DMS114 treated with DMSO at 0.1 percent for 48 hours (cell line): ENCODE data around the gene OAS3.
"Not testable (repeated sequence)": the region's sequence is repeated elsewhere in the genome, so short reads cannot be mapped to it uniquely, and the experiment has no call there.

Experiments
- DNase-seq: peaks from one replicate; lab custom pipeline; 2025; ENCODE audit not compliant: unreplicated experiment; lab: John Stamatoyannopoulos, UW

OAS3 gene

DNA sequence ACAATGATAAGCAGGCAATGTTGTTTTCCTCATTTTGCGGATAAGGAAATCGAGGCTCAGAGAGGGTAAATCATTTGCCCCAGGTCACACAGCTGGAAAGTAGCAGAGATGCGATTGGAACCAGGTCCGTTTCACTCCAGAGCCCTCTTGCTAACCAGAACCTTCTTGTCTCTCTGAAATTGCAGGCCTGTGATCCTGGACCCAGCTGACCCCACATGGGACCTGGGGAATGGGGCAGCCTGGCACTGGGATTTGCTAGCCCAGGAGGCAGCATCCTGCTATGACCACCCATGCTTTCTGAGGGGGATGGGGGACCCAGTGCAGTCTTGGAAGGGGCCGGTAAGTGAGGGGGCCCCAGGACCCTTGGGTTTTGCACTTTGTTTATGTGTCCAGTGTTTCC is 9.5 kb downstream of the OAS3 start:
- DNase-seq = no peak

DNA sequence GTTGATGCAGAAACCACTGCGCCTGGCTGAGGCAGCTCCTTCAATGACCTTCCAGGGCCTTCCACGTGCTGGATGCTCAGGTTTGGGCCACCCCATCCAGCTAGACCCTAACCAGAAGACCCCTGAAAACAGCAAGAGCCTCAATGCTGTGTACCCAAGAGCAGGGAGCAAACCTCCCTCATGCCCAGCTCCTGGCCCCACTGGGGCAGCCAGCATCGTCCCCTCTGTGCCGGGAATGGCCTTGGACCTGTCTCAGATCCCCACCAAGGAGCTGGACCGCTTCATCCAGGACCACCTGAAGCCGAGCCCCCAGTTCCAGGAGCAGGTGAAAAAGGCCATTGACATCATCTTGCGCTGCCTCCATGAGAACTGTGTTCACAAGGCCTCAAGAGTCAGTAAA is 10.5 kb downstream of the OAS3 start:
- no peak for DNase-seq

DNA sequence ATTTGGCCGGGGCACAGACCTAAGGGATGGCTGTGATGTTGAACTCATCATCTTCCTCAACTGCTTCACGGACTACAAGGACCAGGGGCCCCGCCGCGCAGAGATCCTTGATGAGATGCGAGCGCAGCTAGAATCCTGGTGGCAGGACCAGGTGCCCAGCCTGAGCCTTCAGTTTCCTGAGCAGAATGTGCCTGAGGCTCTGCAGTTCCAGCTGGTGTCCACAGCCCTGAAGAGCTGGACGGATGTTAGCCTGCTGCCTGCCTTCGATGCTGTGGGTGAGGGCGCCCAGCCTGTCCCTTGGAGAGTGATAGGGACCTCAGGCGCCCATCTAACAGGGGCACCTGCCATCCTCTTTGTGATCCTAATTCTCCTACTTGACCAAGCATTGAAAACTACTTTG is 12.4 kb downstream of the OAS3 start:
- no peak for DNase-seq

DNA sequence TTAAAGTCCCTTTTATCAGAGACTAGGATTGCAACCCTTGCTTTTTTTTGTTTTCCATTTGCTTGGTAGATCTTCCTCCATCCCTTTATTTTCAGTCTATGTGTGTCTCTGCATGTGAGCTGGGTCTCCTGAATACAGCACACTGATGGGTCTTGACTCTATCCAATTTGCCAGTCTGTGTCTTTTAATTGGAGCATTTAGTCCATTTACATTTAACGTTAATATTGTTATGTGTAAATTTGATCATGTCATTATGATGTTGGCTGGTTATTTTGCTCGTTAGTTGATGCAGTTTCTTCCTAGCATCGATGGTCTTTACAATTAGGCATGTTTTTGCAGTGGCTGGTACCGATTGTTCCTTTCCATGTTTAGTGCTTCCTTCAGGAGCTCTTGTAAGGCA is 18.9 kb downstream of the OAS3 start:
- DNase-seq = not testable (repeated sequence)

DNA sequence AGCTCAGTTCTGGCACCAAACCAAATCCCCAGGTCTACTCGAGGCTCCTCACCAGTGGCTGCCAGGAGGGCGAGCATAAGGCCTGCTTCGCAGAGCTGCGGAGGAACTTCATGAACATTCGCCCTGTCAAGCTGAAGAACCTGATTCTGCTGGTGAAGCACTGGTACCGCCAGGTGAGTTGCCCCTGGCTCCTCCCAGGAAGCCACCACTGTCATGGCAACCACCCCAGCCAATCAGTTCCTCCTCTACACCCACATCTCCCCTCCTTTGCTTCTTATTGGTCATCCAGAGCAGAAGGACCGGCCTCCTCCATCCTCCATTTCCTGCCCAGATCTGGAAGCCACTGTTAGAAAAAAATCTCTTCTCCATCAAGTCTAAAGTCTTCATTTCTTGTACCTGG is 22.8 kb downstream of the OAS3 start:
- no peak for DNase-seq

DNA sequence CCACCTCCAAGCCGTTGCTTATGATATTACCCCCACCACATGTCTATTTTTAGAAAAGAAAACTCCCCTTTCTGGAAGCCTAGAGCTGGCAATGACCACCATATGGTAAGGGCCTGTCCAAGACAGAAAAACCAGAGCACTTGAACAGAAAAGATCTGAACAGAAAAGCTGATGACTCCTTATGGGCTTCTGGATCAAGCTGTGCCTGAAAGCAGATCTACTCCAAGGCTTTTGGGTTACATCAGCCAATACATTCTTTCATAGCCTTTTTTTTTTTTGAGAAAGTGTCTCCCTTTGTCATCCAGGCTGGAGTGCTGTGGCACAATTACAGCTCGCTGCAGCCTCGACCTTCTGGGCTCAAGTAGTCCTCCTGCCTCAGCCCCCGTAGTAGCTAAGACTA is 23.3 kb downstream of the OAS3 start:
- DNase-seq = no peak

DNA sequence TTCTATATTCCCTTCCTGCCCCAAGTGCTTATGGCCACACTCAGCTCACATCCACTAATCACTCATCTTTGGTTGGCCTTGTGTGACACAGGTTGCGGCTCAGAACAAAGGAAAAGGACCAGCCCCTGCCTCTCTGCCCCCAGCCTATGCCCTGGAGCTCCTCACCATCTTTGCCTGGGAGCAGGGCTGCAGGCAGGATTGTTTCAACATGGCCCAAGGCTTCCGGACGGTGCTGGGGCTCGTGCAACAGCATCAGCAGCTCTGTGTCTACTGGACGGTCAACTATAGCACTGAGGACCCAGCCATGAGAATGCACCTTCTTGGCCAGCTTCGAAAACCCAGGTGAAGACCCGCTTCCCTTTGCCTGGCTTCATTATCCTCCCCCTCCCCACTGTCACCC is 24.3 kb downstream of the OAS3 start:
- no peak for DNase-seq

DNA sequence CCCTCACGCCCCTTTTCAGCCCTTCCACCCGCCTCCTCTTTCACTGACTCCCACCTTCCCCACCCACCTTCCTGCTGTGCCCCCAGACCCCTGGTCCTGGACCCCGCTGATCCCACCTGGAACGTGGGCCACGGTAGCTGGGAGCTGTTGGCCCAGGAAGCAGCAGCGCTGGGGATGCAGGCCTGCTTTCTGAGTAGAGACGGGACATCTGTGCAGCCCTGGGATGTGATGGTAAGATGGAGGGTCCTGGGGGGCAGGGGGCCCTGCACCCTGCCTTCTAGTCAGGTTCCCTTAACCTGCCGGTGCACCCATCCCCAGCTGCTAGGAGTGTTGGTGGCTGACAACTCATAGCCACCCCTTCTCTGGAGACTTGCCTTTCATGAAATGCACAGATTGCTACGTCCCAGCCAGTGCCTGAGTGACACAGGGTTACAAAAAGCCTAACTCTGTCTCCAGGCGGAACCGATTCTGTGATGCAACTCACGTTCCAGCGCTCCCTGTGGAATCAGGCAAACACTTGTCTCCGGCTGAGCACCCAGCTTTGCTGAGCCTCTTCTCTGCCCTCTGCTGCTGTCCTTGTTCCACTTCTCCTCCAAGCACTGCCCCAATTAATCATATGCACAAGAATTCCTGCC is 25.1 kb downstream of the OAS3 start:
- no peak for DNase-seq

DNA sequence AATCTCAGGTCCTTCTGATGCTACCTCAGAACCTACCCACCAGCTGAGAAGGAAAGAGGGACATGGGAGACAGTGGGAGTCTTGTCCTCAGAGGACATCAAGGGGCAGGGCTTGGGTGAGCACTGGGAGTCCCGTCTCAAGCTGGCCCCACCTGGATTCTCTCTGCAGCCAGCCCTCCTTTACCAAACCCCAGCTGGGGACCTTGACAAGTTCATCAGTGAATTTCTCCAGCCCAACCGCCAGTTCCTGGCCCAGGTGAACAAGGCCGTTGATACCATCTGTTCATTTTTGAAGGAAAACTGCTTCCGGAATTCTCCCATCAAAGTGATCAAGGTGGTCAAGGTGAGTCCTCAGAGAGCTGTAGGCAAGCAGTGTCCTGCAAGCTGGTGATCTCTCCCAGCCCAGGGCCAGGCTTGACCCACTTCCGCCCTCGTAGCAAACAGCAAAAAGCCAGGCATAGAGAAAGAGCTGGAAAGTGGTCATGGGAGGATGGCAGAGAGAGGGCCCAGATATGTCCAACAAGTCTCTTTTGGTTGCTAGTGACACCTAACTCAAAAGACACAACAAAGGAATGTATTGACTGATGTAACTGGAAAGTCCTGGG is 25.9 kb downstream of the OAS3 start:
- DNase-seq = no peak

DNA sequence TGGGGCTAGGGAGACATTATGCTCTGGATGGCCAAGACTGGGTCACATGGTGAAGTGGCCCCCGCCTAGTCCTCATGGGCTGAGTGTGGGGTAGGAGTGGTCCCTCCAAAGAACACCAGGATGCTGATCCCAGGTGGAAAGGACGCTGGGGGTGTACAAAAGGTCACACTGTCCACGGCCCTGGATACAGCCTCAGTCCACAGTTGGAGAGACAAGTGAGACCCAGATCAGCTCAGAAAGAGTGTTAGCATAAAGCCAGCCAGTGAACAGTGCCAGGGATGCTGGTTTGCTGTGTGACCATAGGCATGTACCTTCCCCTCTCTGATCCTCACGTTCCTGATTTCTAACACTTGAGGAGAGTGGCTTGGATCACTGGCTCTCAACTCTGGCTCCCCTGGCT is 26.6 kb downstream of the OAS3 start:
- no peak for DNase-seq

DNA sequence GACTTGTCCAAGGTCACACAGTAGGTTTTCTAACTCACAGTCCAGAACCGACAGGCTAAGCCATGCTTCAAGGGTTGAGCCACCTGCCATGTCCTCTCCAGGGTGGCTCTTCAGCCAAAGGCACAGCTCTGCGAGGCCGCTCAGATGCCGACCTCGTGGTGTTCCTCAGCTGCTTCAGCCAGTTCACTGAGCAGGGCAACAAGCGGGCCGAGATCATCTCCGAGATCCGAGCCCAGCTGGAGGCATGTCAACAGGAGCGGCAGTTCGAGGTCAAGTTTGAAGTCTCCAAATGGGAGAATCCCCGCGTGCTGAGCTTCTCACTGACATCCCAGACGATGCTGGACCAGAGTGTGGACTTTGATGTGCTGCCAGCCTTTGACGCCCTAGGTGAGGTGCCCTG is 27.4 kb downstream of the OAS3 start:
- no peak for DNase-seq

DNA sequence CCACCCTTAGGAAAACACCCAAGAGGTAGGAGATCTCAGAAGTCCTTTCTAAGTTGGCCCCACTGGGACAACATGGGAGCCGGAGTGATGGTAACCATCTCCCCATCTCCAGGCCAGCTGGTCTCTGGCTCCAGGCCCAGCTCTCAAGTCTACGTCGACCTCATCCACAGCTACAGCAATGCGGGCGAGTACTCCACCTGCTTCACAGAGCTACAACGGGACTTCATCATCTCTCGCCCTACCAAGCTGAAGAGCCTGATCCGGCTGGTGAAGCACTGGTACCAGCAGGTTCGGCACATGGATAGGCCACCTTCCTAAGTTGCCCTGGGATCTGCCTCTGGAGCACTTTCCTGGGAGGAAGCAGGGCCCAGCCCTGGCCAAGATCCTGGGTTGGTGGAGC is 29.0 kb downstream of the OAS3 start:
- DNase-seq = no peak

DNA sequence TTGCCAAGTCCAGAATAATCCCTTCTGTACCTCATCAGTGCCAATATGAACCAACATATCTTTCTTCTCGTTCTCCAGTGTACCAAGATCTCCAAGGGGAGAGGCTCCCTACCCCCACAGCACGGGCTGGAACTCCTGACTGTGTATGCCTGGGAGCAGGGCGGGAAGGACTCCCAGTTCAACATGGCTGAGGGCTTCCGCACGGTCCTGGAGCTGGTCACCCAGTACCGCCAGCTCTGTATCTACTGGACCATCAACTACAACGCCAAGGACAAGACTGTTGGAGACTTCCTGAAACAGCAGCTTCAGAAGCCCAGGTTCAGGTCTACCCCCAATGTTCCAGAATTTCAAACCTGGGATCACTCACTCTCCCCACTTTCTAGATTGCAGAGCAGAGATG is 29.6 kb downstream of the OAS3 start:
- DNase-seq = no peak

DNA sequence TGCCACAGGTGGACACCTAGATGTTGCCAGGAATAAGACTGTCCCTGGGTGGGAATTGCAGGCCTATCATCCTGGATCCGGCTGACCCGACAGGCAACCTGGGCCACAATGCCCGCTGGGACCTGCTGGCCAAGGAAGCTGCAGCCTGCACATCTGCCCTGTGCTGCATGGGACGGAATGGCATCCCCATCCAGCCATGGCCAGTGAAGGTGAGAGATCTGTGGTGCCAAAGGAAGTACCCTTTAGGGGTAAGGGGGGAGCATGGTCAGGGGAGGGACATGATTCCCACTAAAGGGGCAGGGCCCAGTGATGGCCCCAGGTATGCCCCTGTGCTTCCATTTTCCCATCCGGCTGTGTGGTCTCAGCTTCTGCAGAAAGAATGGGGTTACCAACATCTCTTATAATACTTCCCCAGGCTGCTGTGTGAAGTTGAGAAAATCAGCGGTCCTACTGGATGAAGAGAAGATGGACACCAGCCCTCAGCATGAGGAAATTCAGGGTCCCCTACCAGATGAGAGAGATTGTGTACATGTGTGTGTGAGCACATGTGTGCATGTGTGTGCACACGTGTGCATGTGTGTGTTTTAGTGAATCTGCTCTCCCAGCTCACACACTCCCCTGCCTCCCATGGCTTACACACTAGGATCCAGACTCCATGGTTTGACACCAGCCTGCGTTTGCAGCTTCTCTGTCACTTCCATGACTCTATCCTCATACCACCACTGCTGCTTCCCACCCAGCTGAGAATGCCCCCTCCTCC is 31.5 kb downstream of the OAS3 start:
- no peak for DNase-seq

DNA sequence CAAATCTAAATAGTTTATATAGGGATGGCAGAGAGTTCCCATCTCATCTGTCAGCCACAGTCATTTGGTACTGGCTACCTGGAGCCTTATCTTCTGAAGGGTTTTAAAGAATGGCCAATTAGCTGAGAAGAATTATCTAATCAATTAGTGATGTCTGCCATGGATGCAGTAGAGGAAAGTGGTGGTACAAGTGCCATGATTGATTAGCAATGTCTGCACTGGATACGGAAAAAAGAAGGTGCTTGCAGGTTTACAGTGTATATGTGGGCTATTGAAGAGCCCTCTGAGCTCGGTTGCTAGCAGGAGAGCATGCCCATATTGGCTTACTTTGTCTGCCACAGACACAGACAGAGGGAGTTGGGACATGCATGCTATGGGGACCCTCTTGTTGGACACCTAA is 32.1 kb downstream of the OAS3 start:
- DNase-seq = no peak

DNA sequence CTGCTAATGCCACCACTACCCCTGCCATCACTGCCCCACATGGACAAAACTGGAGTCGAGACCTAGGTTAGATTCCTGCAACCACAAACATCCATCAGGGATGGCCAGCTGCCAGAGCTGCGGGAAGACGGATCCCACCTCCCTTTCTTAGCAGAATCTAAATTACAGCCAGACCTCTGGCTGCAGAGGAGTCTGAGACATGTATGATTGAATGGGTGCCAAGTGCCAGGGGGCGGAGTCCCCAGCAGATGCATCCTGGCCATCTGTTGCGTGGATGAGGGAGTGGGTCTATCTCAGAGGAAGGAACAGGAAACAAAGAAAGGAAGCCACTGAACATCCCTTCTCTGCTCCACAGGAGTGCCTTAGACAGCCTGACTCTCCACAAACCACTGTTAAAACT is 33.0 kb downstream of the OAS3 start:
- no peak for DNase-seq

DNA sequence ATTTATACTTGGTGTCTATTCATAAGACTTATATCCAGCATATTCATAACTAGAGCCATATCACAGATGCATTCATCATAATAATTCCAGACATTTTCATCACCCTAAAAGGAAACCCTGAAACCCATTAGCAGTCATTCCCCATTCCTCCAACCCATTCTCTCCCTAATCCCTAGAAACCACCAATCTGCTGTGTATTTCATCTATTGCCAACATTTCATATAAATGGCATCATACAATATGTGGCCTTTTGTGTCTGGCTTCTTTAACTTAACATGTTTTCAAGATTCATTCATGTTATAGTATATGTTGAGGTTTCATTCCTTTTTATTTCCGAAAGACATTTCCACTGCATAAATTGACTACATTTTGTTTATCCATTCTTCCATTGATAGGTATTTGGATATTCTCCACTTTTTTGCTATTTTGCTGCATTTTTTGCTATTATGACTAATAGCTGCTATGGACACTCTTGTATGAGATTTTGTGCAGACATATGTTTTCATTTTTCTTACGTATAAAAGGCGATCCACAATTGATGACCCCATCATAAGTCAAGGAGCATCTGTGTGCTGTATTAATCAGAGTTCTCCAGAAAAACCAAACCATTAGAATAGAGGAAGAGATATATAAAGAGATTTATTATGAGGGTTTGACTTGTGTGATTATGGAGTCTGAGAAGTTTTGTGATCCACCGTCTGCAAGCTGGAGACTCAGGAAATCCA is 34.9 kb downstream of the OAS3 start:
- DNase-seq = no peak

DNA sequence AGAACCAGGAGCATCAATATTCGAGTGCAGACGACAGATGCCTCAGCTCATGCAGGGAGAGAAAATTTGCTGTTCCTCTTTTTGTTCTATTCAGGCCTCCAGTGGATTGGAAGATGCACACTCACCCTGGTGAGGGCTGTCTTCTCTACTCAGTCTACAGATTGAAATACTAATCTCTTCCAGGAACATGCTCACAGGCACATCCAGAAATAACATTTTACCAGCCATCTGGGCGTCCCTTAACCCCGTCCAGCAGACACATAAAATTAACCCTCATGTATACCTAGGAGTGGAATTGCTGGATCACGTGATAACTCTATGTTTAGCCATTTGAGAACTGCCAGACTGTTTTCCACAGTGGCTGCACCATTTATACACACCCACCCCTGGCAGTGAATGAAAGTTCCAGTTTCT is 35.6 kb downstream of the OAS3 start:
- DNase-seq = no peak

DNA sequence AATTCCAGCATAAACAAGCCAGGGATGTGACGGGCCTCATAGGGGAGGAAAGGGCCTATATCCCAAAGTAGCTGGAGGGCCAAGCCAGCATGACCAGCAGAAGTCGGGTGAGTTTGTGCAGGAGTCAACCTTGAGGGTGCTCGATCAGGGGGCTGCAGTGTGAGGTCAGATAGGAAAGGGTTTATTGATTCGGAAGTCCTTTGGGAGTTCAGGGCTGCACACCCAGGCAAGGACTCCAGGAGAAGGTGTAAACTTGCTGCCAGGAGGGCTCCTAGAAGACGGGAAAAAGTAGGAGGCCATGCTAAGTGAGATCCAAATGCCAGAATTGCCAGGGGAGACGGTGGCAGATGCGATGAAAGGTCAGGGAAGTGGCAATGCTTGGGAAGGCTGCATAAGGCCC is 36.6 kb downstream of the OAS3 start:
- DNase-seq = no peak

DNA sequence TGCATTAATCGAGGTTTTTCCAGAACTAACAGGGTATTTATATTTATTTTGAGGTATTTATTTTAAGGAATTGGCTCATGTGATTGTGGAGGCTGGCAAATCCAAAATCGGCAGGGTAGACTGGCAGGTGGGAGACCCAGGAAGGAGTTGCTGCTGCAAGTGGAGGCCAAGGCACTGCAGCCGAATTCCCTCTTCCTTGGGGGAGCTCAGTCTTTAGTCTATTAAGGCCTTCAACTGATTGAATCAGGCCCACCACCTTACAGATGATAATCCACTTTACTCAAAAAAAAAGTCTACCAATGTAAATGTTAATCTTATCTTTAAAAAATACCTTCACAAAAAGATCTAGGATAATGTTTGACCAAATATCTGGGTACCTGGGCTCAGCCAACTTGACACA is 38.9 kb downstream of the OAS3 start:
- no peak for DNase-seq

DNA sequence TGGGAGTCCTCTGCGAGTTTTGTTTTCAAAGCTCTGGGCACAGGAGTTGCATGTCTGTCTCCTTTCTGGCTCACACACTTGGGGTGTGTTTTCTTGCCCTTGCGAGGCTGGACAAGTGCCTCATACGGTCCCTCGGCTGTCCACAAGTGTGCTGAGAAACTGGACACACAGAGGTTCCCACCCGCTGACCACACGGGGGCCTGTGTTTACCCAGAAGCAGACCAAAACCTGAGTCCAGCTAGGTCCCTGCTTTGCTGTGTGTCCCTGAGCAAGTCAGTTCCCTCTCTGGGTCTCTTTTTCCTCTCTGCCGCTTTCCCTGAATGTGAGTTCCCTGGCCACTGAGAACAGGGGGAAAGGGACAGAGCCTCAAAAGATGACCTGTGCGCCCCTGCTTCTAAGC is 39.4 kb downstream of the OAS3 start:
- no peak for DNase-seq
